Activated CD4-positive, alpha-beta T cell treated with anti-CD3 and anti-CD28 coated beads, Interleukin-2, Interleukin-6, amounts not matched to agents 100 ng/mL and 50 ng/mL, durations not matched to agents 16 hours and 8 hours (primary cell): ENCODE results near the gene RIBC1.
"Not testable (repeated sequence)": the region's sequence is repeated elsewhere in the genome, so short reads cannot be mapped to it uniquely, and the experiment has no call there.

ENCODE experiments used
- DNase-seq: peaks from one replicate; pipeline ENCODE4 v3.0.0-alpha.2; 2020

RIBC1 gene

DNA sequence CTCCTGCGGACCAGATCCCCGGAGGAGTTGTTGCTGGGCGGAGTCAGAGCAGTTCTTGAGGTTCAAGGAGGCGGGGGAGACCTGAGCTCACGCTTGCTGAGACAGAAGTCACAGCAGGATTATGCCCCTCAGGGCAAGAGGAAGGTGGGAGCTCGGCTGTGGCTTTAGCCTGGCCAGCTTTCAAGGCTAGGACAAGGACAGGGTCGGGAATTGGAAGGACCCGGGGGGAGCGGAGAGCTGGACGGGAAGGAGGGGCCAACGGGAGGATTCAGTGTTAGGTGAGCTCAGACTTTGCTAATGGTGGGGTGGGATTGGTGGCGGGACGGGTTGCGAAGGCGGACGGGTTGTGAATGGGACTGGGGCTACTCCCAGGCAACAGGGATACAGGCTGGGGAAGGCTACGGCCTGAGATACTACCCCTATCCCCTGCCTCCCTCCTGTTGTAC lies at the start of gene RIBC1:
Gene RIBC1, plus strand, starts transcription at position 13 of the 446 bp plus-strand sequence. CDS start 3,404 bp downstream, outside the sequence.
- DNase-seq = no peak

DNA sequence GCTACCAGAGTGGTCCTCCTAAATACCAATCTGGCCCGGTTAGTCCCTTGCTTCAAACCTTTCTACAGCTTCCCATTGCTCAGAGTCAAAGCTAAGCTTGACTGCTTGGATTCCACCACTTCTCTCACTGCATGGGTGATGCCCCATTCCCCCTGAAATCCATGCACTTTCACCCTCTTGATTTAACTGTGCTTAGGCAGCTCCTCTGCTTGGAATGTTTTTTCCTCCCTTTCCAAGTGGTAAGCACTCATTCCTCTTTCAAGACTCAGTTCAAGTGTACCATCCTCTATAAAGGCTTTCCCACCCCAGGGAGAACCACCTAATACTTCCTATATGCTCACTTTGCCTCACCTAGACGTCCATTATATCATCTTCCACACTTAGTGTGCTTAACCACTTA lies 49.4 kb upstream of the RIBC1 start:
- DNase-seq = no peak

DNA sequence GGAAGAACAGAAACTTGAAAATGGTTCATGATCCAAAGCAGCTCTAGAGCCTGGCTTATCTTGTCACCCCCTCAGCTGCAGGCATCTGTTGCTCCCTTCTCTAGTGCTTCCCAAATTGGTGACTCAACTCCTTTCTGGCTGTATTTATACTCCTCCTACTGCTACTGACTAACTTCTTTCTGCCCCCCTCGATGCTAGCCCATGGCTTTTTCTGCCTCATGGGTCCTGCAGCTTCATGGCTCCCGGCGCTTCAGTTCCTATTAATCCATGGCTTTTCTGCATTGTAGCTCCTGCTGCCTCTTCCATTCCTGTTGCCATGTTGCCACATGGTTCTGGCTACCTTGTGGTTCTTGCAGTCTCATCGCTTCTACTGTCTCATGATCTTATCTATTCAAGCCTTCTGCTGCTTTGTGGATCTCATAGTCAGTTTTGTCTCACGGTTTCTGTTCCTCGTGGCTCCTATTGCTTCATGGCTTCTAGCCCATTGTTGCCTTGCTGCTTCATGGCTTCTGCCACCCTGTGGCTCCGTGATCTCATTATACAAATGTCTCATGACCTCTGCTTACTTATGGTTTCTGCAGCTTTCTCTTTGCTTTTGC lies 48.4 kb upstream of the RIBC1 start:
- no peak for DNase-seq

DNA sequence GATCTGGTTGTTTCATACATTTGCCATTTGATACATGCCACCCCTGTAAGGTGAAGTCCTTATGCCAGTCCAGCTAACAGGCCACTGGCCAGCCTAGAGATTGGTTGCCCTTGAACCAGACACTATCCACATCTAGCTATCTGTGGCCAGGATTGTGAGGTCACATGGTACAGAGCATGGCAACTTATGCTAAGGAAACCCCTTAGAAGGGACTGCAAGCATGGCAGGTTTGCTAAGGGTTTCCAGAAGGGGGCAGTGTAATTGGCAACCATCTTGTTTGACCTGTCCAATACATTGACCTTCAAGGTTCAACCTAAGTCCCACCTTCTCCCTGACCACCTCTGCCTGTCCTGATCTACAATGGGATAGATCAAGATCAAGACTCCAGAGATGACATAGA lies 47.8 kb upstream of the RIBC1 start:
- no peak for DNase-seq

DNA sequence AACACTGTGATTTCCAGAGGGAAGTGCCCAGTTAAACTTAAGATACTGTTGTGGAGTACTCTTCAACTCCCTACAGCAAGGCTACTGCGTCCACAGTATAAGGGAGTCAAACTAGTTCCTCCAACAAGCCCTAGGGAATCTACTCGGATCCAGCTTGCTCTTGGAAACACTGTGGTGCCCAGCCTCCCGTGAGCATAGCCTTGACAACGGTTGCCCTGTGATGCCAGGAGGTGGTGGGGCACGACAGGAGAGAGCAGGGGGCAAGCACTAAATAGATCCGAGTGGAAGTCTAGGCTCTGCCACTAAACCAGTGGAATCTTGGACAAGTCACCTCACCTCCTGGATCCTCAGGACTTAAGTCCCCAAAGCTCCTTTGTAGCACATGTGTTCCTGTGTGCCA lies 45.8 kb upstream of the RIBC1 start:
- no peak for DNase-seq

DNA sequence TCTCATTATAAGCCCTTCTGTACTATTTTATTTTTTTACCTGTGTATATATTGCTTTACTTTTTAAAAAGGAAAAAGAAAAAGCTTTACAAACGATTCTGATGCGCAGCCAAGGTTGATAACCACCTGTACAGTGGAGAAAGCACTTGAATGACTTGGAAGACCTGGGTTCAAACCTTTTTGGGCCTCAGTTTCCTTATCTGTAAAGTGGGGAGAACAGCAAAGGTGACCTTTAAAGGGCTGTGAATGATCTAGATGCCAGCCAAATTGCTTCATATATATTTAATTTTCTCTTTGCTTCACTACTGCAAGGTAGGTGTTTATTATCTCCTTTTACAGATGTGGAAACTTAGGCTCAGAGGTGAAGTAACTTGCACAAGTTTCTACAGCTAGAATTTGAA lies 45.2 kb upstream of the RIBC1 start:
- no peak for DNase-seq

DNA sequence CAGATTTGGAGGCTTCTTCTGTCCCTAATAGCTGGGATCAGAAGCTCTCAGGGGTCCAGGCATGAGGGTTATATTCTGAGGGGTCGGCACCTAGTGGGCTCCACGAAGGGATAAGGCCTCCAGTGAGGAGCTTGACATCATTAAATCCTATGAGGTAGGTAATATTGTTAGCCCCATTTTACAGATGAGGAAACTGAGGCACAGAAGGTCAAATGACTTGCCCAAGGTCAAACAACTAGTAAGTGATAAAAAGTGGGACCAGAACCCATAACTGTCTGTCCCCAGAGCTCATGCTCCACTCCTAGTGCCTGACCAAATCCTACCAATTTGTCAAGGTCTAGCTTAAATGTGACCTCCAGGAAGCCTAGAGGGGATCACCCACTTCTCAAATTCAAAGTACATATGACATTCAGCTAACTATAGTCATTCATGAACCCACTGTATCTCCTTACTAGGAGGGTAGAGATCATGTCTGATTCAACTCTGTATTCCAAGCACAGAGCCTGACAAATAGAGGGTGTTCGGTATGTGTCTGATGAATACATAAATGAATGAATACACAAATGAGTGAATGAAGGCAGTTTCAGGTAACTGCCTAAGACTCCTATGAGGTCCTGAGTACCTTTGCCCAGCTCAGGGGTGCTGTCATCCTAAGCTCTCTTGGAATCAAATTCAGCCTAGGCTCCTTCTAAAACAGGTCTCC lies 43.5 kb upstream of the RIBC1 start:
- DNase-seq = peak; percentile 12

DNA sequence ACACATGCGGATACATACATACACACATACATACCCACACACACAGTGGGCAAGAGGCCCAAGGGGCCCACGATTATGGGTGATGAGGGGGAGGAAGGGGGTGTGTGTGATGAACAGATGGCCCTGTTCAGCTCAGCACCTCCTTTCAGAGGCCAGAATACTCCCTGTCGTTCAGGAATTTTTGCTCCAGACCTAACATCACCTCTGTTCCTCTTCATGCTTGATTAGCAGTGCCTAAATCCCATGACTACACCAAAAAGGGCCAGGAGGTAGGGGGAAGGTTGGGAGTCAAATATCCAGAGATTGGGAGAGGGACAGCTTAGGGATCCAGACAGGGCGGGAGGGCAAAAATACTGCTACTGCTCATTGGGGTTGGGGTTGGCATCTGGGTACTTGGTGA lies 42.9 kb upstream of the RIBC1 start:
- no peak for DNase-seq

DNA sequence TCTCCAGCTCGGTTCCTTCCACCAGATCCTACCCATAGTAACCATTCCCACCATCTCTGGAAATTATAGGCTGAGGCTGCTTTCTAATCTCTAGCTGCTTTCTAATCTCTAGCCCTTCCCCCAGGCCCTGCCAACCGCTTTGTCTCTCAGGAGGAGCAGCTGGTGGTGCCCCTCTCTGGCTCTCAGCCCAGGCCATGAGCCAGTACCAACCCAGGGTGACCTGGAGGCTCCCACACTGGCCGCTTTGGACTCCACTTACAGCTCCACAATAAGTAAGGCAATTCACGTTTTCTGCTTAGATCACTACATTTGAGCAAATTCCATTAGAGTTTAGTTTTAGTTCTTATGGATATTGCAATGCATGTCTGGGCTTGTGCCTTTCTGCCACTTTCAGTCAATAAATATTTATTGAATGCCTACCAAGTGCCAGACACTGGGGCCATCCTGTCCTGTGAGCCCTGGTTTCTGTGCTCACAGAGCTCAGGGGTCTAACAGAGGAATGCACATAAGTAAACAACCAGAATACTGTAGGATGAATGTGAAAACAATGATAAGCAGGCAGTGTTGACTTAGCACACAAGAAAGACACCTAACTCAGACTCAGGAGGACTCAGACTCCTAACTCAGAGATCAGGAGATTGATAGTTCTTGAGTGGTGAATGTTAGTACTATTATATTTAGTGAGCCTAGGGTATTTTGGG lies 39.1 kb upstream of the RIBC1 start:
- no peak for DNase-seq

DNA sequence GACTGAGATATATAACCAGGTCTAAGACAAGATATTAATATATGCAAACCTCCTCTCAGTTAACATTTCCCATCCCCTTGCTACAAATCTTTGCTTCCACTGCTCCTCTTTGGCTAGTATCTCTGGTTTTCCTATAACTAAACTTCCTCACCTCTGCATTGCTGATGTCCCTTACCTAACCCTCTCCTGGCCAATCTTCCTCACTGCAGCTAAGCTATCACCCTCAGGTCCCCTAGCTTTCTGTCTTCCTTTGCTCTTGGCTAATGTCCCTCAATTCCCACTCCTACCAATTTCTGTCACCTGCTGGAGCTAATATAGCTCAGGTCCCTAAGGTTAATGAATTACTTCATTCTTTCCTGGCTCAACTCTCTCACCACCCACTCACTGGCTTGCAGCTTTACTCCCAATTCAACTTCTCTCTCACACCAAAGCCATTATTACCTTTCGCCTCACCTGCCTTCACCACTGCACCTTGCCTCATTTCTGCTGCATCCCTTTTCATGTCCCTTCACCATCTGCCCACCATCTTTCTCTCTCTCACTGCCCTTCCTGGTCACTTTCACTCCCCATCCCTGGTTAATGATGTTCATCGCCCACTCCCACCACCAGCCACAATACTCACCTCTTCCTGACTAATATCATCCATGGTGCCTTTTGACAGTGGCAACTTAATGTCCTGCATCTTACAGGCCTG lies 26.9 kb upstream of the RIBC1 start:
- DNase-seq = no peak

DNA sequence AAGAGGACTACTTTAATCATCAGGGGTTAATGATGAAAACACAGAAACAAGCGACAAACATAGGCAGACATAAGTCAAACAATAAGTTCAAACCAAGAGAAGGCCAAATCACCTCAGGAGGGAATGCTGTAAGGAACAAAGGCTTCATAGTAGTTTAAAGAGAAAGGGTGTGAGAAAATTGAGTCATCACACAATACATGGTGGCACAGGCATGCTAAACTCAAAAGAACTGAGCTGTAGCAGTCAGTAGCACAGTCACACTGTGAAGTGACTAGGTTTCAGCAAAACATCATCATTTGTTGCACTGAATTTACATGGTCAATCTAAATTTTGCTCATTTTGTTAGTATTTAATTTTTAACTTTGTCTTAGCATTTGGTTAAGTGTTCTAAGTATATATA lies 24.5 kb upstream of the RIBC1 start:
- DNase-seq = peak; percentile 20

DNA sequence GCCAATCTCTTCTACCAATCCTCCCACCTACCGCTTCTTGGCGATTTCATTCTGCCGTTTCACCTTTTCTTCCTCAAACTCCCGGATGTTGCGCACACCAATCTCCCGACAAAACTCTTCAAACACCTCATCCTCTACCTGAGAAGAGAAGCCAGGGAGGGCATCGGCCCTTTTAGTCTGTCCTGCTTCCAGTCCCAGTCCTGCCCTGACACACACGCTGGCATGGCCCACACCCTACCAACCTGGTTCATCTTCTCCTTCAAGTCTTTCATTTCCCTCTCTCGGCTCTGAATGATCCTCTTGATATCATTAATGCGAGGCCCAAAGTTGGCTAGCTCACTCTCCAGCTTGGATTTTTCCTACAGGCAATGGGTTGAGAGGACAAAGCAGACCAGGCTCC lies 19.1 kb upstream of the RIBC1 start:
- no peak for DNase-seq

DNA sequence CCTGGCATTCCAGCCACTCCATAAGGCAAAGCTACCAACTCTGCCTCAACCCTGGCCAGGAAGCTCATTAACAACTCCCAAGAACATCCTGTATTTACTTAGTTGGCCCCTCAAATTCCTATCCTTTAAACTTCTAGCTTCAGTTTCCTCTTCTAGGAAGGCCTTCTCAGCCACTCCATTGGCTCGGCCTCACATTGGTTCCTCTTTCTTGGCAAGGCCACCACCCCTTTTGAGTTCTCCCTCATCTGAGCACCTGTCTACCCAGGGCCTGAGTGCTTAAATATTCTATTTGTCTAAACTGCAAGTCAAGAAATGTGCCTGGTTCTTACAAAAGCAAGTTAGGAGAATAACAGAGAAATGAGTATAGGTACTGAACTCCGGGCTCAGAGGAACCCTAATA lies 10.2 kb upstream of the RIBC1 start:
- no peak for DNase-seq

DNA sequence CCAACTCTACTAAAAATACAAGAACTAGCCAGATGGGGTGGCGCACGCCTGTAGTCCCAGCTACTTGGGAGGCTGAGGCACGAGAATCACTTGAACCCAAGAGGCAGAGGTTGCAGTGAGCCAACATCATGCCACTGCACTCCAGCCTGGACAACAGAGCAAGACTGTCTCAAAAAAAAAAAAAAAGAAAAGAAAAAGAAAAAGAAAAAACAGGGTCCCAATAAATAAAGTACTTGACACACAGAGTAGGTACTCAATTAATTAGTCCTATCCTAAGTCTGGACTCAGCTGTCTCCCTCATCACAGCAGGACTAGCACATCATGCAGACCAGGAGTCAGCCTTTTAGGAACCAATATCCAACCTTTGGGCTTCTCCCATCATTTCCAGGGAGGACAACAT lies 2.3 kb upstream of the RIBC1 start:
- DNase-seq = not testable (repeated sequence)

DNA sequence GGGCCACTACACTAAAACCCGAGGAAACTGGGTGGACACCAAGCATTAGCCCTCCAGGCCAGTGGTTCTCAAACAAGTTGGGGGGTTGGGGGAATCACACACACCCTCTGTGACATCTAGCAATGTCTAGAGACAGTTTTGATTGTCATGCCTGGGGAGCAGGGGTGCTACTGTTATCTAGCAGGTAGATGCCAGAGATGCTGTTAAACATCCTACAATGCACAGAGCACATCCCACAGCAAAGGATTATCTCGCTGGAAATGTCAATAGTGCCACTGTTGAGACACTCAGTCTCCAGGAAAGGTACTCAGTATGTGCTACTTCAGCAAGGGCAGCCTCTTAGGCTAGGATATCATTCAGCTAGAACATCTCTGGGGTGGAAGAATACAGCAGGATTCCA lies 1.5 kb upstream of the RIBC1 start:
- no peak for DNase-seq

DNA sequence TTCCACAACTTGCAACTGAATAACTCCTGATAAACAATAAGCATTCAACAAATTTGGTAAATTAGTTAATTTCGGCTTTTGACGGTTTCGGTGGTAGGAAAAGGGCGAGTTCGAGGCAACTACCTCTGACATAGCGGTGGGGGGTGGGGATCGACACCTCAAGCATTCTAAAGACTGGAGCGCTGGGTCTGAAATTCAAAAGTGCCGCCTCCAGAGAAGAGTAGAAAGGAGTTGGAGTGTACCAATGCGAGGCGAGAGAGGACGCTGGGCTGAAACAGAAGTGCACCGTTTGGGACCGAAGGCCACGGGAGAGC lies 944 bp upstream of the RIBC1 start:
- DNase-seq = no peak

DNA sequence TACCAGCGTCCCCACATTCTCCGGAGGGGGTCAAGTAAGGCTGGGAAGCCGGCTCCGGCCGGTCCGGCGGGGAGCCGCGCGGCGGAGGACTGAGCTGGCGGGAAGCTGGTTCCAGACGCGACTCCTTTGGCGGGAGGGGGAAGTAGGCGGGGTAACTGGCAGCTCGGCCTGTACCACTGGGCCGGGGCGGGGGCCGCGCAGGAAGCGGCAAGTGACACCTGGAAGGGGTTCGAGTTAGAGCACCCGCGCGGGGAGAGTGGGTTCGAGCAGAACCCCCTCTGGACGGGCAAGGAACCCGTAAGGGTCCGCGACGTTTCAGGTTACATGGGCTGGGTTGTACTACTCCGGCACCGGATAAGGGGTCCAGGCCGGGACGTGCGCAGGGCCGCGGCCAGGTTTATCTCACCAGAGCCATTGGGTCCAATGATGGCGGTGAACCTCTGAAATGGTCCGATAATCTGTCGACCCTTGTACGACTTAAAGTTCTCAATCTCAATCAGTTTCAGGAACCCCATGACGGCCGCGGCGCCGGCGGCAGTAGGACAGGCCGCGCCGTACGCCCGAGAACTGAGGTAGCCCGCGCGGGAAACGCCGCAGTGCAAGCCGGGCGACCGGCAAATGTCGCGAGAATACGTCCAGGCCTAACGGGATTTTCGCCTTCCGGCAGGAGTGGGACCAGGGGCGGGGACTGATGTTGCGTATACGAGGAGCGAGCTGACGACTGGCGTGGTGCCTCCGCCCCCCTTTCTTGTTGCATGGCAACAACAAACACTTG lies 400 bp upstream of the RIBC1 start, which contains the start of gene SMC1A:
Gene SMC1A, minus strand, starts transcription at position 569 of the 775 bp plus-strand sequence. Its CDS starts 54 bp downstream, at position 515.
- DNase-seq = peak; percentile 99

DNA sequence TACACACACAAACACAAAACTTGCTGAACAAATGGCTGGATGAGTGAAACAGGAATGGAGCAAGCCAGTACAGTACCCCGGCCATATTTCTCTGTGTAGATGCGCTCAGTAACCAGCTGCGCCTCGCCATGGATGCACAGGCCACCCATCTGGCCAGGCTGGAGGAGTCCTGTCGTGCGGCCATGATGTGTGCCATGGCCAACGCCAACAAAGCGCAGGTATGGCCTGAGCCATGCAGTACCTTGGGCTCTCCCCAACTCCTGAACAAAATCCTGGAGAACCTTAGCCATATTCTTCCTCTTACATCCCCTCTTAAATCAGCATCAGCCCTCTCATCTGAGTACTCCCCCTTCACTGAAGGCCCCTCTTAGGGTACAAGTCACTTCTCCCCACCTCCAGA lies 7.1 kb downstream of the RIBC1 start:
- DNase-seq = no peak

DNA sequence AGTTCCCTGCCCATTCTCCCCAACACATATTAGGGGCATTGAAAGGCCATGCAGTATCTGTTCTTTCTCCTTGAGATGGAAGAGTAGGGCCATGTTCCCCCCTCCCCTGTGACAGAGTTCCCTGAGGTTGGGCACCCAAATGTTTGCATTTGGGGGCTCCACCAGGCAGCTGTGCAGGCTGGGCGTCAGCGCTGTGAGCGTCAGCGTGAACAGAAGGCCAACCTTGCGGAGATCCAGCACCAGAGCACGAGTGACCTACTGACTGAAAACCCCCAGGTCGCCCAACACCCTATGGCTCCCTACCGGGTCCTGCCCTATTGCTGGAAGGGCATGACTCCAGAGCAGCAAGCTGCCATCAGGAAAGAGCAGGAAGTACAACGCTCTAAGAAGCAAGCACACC lies 7.6 kb downstream of the RIBC1 start:
- DNase-seq = no peak

DNA sequence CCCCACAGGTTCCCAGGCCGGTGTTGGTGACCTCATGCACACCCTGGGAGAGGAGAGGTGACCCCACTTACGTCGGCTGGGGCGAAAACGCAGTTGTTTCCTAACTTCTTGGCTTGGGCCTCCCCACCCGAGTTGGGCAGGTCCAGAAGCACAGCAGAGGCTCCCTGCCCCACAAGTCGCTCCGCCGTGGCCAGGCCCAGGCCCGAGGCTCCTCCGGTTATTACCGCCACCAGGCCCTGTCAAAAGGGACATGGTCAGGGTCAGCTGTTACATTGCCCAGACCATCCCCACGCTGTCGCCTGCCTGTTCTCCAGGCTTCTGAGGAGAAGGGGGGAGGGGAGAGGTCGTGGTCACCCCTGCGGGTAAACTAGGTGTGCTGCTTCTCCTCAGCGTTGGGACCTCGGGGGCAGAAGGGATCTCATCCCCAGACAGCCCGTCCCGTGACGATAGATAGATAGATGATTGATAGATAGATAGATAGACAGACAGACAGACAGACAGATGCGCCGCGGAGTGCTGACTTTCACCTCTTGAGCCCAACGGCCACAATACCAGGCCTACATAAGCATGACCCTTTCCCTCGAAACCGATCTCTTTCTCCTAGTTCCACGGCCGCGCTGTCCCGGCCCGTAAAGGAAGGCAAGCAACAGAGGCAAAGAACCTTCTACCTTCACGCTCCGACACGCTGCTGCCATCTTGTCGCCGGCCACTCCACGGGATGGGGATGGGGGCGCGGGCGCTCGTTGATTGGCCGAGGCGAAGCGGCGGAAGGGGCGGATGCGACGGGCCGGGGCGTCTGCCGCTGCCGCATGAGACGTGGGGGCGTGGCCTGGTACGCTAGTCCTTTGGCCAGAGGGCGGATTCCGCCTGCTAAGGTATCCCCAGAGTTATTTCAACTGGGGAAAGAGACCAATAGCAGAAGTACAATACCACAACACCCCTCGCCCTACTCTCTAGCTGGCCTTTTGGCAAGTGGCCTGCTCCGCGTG lies 11.3 kb downstream of the RIBC1 start, which contains the start of gene HSD17B10:
Gene HSD17B10, minus strand, starts transcription at position 720 of the 989 bp plus-strand sequence. Its CDS starts 25 bp downstream, at position 695.
- peak; percentile 93 for DNase-seq

DNA sequence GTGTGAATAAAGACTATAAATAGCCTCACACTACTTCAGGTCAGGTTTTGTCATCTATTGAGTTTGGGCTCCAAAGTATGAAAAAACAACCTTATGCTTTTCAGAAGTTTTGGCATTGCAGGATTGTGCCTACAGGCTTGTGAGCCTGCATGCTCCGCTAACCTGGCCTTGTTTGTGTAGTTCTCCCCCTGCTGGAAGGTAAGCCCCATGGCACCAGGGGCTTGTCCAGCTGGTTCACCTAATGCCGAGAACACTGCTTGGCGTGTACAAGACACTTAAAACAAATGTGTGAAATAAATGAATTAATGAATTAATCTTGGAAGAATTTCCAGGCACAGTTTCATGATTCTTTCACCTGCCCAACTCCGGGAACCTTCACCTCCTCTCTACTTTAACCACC lies 13.3 kb downstream of the RIBC1 start:
- peak; percentile 87 for DNase-seq
